K562 (cell line): Measurements from ENCODE around the gene SBK3. TPM values are rescaled to one million over a fixed set of nuclear protein-coding genes. Genes with fewer than 3 reads are reported as not detected.

Experiments
- ATF2 ChIP-seq: sonication (generic); formaldehyde crosslinking; IDR thresholded peaks from 2 replicates; pipeline ENCODE4 v1.8.1; 2022; ENCODE audit warnings: missing genetic modification reagents
- EGR1 ChIP-seq: fragments of 450-650 bp; conservative IDR thresholded peaks from 2 replicates; pipeline ENCODE4 v1.6.1; 2017; ENCODE audit warnings: mild to moderate bottlenecking
- ETS1 ChIP-seq: conservative IDR thresholded peaks from 2 replicates; pipeline ENCODE4 v1.6.1; 2011; ENCODE audit warnings: low read depth, mild to moderate bottlenecking, low read length; ENCODE audit not compliant: control insufficient read depth
- FIP1L1 ChIP-seq: fragments of 200-400 bp; formaldehyde crosslinking; IDR thresholded peaks from 2 replicates; pipeline ENCODE4 v1.6.1; 2018; ENCODE audit warnings: mild to moderate bottlenecking, low read depth, low read length; ENCODE audit not compliant: poor library complexity, severe bottlenecking
- HLTF ChIP-seq: fragments of 450-650 bp; IDR thresholded peaks from 2 replicates; pipeline ENCODE4 v1.6.1; 2016
- HOXB6 ChIP-seq: fragments of 250-450 bp; sonication (Bioruptor Pico); IDR thresholded peaks from 2 replicates; pipeline ENCODE4 v1.5.1; 2022; ENCODE audit warnings: mild to moderate bottlenecking, borderline replicate concordance
- NONO ChIP-seq, 2 experiments: fragments of 200-400 bp in 1 of 2; fragments of 450-650 bp in 1 of 2; formaldehyde crosslinking in 1 of 2; IDR thresholded peaks; 2 replicates each; pipeline ENCODE4 v1.6.1; 2017; ENCODE audit warnings: low read depth in 2 of 2, mild to moderate bottlenecking in 2 of 2, moderate library complexity in 2 of 2, low read length in 1 of 2
- RB1 ChIP-seq: fragments of 450-650 bp; IDR thresholded peaks from 2 replicates; pipeline ENCODE4 v1.6.1; 2017; ENCODE audit warnings: low read depth, mild to moderate bottlenecking
- RFX5 ChIP-seq: IDR thresholded peaks from 2 replicates; pipeline ENCODE4 v1.6.1; 2011; ENCODE audit warnings: low read depth, mild to moderate bottlenecking, improper control_type of control experiment, low read length
- SNIP1 ChIP-seq: fragments of 450-650 bp; IDR thresholded peaks from 2 replicates; pipeline ENCODE4 v1.7.1; 2017; ENCODE audit warnings: low read depth, mild to moderate bottlenecking
- TRIM25 ChIP-seq: fragments of 450-650 bp; IDR thresholded peaks from 2 replicates; pipeline ENCODE4 v1.7.0; 2016; ENCODE audit warnings: borderline replicate concordance
- UBTF ChIP-seq, 2 experiments: IDR thresholded peaks; 2 replicates each; pipeline ENCODE4 v1.6.1; 2012; ENCODE audit warnings: improper control_type of control experiment in 2 of 2, low read depth in 2 of 2, low read length in 2 of 2, borderline replicate concordance in 1 of 2
- YY1 ChIP-seq, 3 experiments: IDR thresholded peaks; 2 replicates each; pipeline ENCODE4 v1.6.1; 2011; ENCODE audit warnings: low read length in 2 of 3, mild to moderate bottlenecking in 2 of 3, moderate library complexity in 2 of 3, borderline replicate concordance in 1 of 3, control low read depth in 1 of 3, low read depth in 1 of 3; ENCODE audit not compliant: insufficient read depth in 3 of 3, insufficient replicate concordance in 2 of 3, control insufficient read depth in 1 of 3, insufficient read length in 1 of 3; ENCODE audit errors: extremely low read depth in 1 of 3
- ZNF280B ChIP-seq: fragments of 250-450 bp; sonication (Bioruptor Pico); IDR thresholded peaks from 2 replicates; pipeline ENCODE4 v1.5.1; 2021; ENCODE audit warnings: mild to moderate bottlenecking
- ZSCAN29 ChIP-seq: fragments of 450-650 bp; IDR thresholded peaks from 2 replicates; pipeline ENCODE4 v1.6.1; 2017
- polyA plus RNA-seq, 8 experiments: library from polyadenylated mRNA; depleted of rRNA in 4 of 8; stranded (reverse) in 5 of 8; unstranded in 3 of 8; fragments of >200 nt; fragmentation: Nextera tagmentation in 2 of 8; fragmentation: Illumina TruSeq in 1 of 8; extraction: Ambion mirVana in 2 of 8; extraction: Trizol in 1 of 8; gene quantifications; 2 replicates each; pipeline versions ENCODE4 v1.2.1 to v1.2.3, GENCODE V29; 2011 to 2014; ENCODE audit warnings: inconsistent platforms in 1 of 8, missing spikeins in 1 of 8
- total RNA-seq, 7 experiments: library from RNA; depleted of rRNA in 6 of 7; stranded (reverse); fragments of >200 nt in 6 of 7; fragmentation: Illumina TruSeq in 2 of 7; extraction: Trizol in 2 of 7; gene quantifications; 2 replicates each; pipeline versions ENCODE4 v1.2.1 to v1.2.3, GENCODE V29; 2011 to 2021; ENCODE audit warnings: low replicate concordance in 1 of 7

SBK3 gene
- total and polyA plus RNA-seq, 9 of the 15 experiments (the other 6 are each of a cell fraction or from before 2014, with no cell fraction given): 0.11 to 0.43 (median 0.13) TPM; not detected in 6

- TF ChIP-seq EGR1: no peak
- no peak for TF ChIP-seq NONO (IDR thresholded peaks at IDR 0.05; ENCODE audit: low read depth in 2 of 2, low read length in 1 of 2)
- peak; percentile 87 for TF ChIP-seq SNIP1
- TF ChIP-seq ETS1: no peak
- no peak for TF ChIP-seq HOXB6 (CRISPR knock-in tag)
- TF ChIP-seq RB1: peak; percentile 99
- peak; percentile 91 for TF ChIP-seq ATF2
- TF ChIP-seq ZNF280B (CRISPR knock-in tag): no peak
- TF ChIP-seq YY1 (IDR thresholded peaks at IDR 0.05; ENCODE audit: borderline replicate concordance in 1 of 3, control insufficient read depth in 1 of 3, extremely low read depth in 1 of 3, insufficient read depth in 3 of 3, insufficient read length in 1 of 3, insufficient replicate concordance in 2 of 3, low read depth in 1 of 3, low read length in 2 of 3): peak in 1 of 3 experiments; percentile 1
- TF ChIP-seq FIP1L1: peak; percentile 66
- no peak for TF ChIP-seq UBTF (IDR thresholded peaks at IDR 0.05; ENCODE audit: borderline replicate concordance in 1 of 2, low read depth in 2 of 2, low read length in 2 of 2)
- TF ChIP-seq TRIM25: no peak
- TF ChIP-seq ZSCAN29: no peak
- TF ChIP-seq HLTF: no peak
- peak; percentile 99 for TF ChIP-seq RFX5
Observed at GRCh38 chr19:55503502-55504251, 41.7 kb downstream of the SBK3 start (continued).
